HG03469 (cell line): ENCODE results near the gene FAF2.
"Not testable (repeated sequence)": the region's sequence is repeated elsewhere in the genome, so short reads cannot be mapped to it uniquely, and the experiment has no call there.

Source experiments
- ATAC-seq: cut with Tn5 transposase; IDR thresholded peaks from one replicate; pipeline ENCODE4 v1.9.1; 2021; ENCODE audit warnings: mild to moderate bottlenecking, moderate library complexity, moderate number of reproducible peaks; ENCODE audit not compliant: unreplicated experiment

Gene FAF2

GRCh38 chr5:176416965-176417364 is 31.2 kb upstream of the FAF2 start:
- ATAC-seq, result no peak

GRCh38 chr5:176418251-176418650 is 29.9 kb upstream of the FAF2 start:
- ATAC-seq, result no peak

GRCh38 chr5:176420086-176420485 is 28.1 kb upstream of the FAF2 start:
- ATAC-seq, result no peak

GRCh38 chr5:176420972-176421544 is 27.1 kb upstream of the FAF2 start:
- ATAC-seq, result no peak

GRCh38 chr5:176424181-176424580 is 24.0 kb upstream of the FAF2 start:
- no peak for ATAC-seq

- ATAC-seq, result no peak
Measured at GRCh38 chr5:176425138-176425537, 23.0 kb upstream of the FAF2 start.

GRCh38 chr5:176425791-176426190 is 22.4 kb upstream of the FAF2 start:
- ATAC-seq, result no peak

GRCh38 chr5:176426876-176427275 is 21.3 kb upstream of the FAF2 start:
- no peak for ATAC-seq

GRCh38 chr5:176427971-176428370 is 20.2 kb upstream of the FAF2 start:
- ATAC-seq, result no peak

- no peak for ATAC-seq
Measured at GRCh38 chr5:176429972-176430371, 18.2 kb upstream of the FAF2 start.

- no peak for ATAC-seq
Measured at GRCh38 chr5:176432707-176433106, 15.5 kb upstream of the FAF2 start.

- ATAC-seq, result no peak
Measured at GRCh38 chr5:176436656-176437055, 11.5 kb upstream of the FAF2 start.

GRCh38 chr5:176438959-176439757 is 9.0 kb upstream of the FAF2 start:
- no peak for ATAC-seq

- ATAC-seq, result no peak
Measured at GRCh38 chr5:176440927-176441706, 7.1 kb upstream of the FAF2 start.

- no peak for ATAC-seq
Measured at GRCh38 chr5:176441921-176442323, 6.3 kb upstream of the FAF2 start.

- not testable (repeated sequence) for ATAC-seq
Measured at GRCh38 chr5:176442911-176443310, 5.3 kb upstream of the FAF2 start.

- no peak for ATAC-seq
Measured at GRCh38 chr5:176444742-176445141, 3.4 kb upstream of the FAF2 start.

GRCh38 chr5:176446028-176446665 is 2.0 kb upstream of the FAF2 start:
- no peak for ATAC-seq

GRCh38 chr5:176446884-176447590 is 1.1 kb upstream of the FAF2 start:
- ATAC-seq, result no peak

GRCh38 chr5:176447591-176447977 is 601 bp upstream of the FAF2 start:
- ATAC-seq, result peak; percentile 3

GRCh38 chr5:176450077-176450476 is 1.9 kb downstream of the FAF2 start:
- ATAC-seq, result no peak
